OCI-LY1 (cell line): ENCODE data around the gene BACE2.

Experiments used
- H2AFZ ChIP-seq: fragments of 200-600 bp; sonication (generic), shearing (Covaris generic); 2 replicates; pipeline ENCODE4 v1.6.0; 2014; ENCODE audit warnings: antibody characterized with exemption, mild to moderate bottlenecking, low read length
- H3F3A ChIP-seq: fragments of 200-600 bp; sonication (generic), shearing (Covaris generic); 2 replicates; pipeline ENCODE4 v1.6.0; 2014; ENCODE audit warnings: mild to moderate bottlenecking, antibody characterized with exemption, low read length, moderate library complexity; ENCODE audit not compliant: insufficient read depth
- H3K27ac ChIP-seq: fragments of 200-600 bp; sonication (generic); 2 replicates; pipeline ENCODE4 v1.5.1; 2014; ENCODE audit warnings: low read length, mixed run types, mild to moderate bottlenecking, low read depth; ENCODE audit not compliant: poor library complexity, severe bottlenecking
- H3K27me3 ChIP-seq: fragments of 200-600 bp; sonication (generic); 2 replicates; pipeline ENCODE4 v1.6.0; 2014; ENCODE audit warnings: antibody characterized with exemption, mild to moderate bottlenecking, low read length, moderate library complexity; ENCODE audit not compliant: insufficient read depth
- H3K36me3 ChIP-seq: fragments of 200-600 bp; sonication (generic); 2 replicates; pipeline ENCODE4 v1.6.1; 2014; ENCODE audit warnings: mild to moderate bottlenecking, antibody characterized with exemption, low read length, moderate library complexity, mixed read lengths; ENCODE audit not compliant: insufficient read depth
- H3K4me1 ChIP-seq: fragments of 200-600 bp; sonication (generic); 2 replicates; pipeline ENCODE4 v1.5.1; 2014; ENCODE audit warnings: mild to moderate bottlenecking, low read length, moderate library complexity; ENCODE audit not compliant: insufficient read depth, severe bottlenecking
- H3K4me2 ChIP-seq: fragments of 200-600 bp; sonication (generic), shearing (Covaris generic); 2 replicates; pipeline ENCODE4 v1.6.1; 2014; ENCODE audit warnings: low read length
- H3K4me3 ChIP-seq: fragments of 200-600 bp; sonication (generic); 2 replicates; pipeline ENCODE4 v1.5.1; 2014; ENCODE audit warnings: low read length, low read depth, mild to moderate bottlenecking, mixed read lengths; ENCODE audit not compliant: poor library complexity, severe bottlenecking
- H3K79me2 ChIP-seq: fragments of 200-600 bp; shearing (Covaris generic); 2 replicates; pipeline ENCODE4 v1.6.1; 2016; ENCODE audit warnings: mixed run types, low read length, mixed read lengths; ENCODE audit not compliant: insufficient read depth
- H3K9ac ChIP-seq: fragments of 200-600 bp; sonication (generic), shearing (Covaris generic); 2 replicates; pipeline ENCODE4 v1.6.1; 2014; ENCODE audit warnings: mild to moderate bottlenecking, low read length, mixed read lengths
- H3K9me2 ChIP-seq: fragments of 200-600 bp; sonication (generic), shearing (Covaris generic); 2 replicates; pipeline ENCODE4 v1.6.1; 2014; ENCODE audit warnings: low read depth, mild to moderate bottlenecking, low read length, mixed read lengths
- H3K9me3 ChIP-seq: fragments of 200-600 bp; shearing (Covaris generic); 2 replicates; pipeline ENCODE4 v1.6.1; 2014; ENCODE audit warnings: low read length, mixed read lengths
- H4K20me1 ChIP-seq: fragments of 200-600 bp; sonication (generic), shearing (Covaris generic); 2 replicates; pipeline ENCODE4 v1.6.0; 2016; ENCODE audit warnings: mild to moderate bottlenecking, low read length; ENCODE audit not compliant: insufficient read depth
- EZH2 ChIP-seq: fragments of 200-600 bp; sonication (generic), shearing (Covaris generic); IDR thresholded peaks from 2 replicates; pipeline ENCODE4 v1.8.0; 2017; ENCODE audit warnings: borderline replicate concordance, mixed run types, mild to moderate bottlenecking, antibody characterized with exemption, low read length, moderate library complexity, mixed read lengths
- TF ChIP-seq, protein P1 (sequence below): fragments of 200-600 bp; sonication (generic), shearing (Covaris generic); IDR thresholded peaks from 2 replicates; pipeline ENCODE4 v1.5.1; 2017; ENCODE audit warnings: mild to moderate bottlenecking, antibody characterized with exemption, low read length, moderate library complexity, mixed read lengths

The BACE2 gene

DNA sequence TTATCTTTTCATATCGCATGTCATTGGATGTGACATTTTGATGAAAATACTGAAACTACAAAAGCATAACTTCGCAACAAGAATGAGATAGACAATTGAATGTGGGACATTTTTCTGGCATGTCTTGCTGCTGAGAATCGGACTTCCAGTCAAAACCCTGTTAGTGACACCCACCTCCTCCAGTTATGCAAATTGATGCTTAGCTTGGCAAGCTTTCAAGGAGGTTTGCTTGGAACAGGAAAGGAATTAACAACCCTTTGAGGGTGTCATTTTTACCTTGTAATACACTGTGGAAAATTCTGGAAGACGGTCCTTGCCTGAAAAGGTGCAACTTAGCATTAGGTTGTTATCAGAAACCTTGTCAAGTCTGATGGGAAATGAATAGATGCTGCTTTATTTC, 109.9 kb downstream of the BACE2 start:
- no peaks in the 10 kb centered on the region for H3K9me3 ChIP-seq
- H4K20me1 ChIP-seq, result no peaks in the 10 kb centered on the region
- TF ChIP-seq EZH2, result no peak
- TF ChIP-seq, protein P1, sequence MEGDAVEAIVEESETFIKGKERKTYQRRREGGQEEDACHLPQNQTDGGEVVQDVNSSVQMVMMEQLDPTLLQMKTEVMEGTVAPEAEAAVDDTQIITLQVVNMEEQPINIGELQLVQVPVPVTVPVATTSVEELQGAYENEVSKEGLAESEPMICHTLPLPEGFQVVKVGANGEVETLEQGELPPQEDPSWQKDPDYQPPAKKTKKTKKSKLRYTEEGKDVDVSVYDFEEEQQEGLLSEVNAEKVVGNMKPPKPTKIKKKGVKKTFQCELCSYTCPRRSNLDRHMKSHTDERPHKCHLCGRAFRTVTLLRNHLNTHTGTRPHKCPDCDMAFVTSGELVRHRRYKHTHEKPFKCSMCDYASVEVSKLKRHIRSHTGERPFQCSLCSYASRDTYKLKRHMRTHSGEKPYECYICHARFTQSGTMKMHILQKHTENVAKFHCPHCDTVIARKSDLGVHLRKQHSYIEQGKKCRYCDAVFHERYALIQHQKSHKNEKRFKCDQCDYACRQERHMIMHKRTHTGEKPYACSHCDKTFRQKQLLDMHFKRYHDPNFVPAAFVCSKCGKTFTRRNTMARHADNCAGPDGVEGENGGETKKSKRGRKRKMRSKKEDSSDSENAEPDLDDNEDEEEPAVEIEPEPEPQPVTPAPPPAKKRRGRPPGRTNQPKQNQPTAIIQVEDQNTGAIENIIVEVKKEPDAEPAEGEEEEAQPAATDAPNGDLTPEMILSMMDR, result no peak
- no peak overlapping the region for H3K4me2 ChIP-seq
- H3K27ac ChIP-seq, result no peak overlapping the region
- H3K27me3 ChIP-seq, result peaks cover 9% of the 10 kb centered on the region; the same call in 1 of the 2 replicates
- H3K9ac ChIP-seq, result no peak overlapping the region
- H3K79me2 ChIP-seq, result no peaks in the 10 kb centered on the region
- no peaks in the 10 kb centered on the region for H3K4me1 ChIP-seq
- no peaks in the 10 kb centered on the region for H3K36me3 ChIP-seq
- no peaks in the 10 kb centered on the region for H3F3A ChIP-seq
- H2AFZ ChIP-seq, result no peak overlapping the region
- H3K9me2 ChIP-seq, result no peaks in the 10 kb centered on the region
- H3K4me3 ChIP-seq, result no peak overlapping the region

DNA sequence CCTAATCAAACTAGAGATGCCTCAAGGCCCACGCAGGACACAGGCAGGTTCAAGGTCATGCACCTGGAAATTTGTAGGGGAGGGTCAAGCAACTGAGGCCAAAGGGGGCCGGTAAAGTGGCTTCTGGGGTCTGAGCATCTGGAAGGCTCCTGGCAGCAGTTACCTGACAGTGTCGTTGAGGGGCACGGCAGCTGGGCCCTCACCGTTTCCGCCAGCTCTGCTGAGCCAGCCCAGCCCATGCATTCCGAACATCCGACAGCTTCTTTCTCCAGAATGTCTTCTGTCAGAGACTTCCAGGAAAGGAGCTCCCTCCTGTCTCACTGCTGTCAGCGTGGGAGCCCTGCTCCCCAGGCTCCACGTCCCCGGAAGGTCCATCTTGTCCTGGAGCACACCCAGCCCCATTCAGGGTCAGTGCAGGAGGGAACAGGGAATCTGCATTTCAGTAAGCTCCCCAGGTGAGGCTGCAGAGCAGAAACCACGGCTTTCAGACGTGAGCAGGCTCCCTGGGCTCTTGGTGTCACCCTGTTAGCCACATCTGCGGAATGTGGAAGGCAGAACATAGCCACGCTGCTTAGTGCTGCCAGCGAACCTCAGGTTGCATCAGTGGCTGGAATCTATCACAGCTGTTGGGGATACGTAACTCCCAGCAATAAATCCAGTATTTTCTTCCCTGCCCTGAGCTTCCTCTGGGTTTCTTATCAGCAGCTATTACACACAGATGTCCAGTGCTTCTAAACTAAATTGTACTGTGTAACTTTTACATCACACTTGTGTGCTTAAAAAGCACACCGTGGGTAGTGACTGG, 112.4 kb downstream of the BACE2 start:
- H3K27me3 ChIP-seq, result peaks cover 6% of the 10 kb centered on the region; the same call in 1 of the 2 replicates
- no peaks in the 10 kb centered on the region for H3K9me3 ChIP-seq
- no peak overlapping the region for H3K27ac ChIP-seq
- no peaks in the 10 kb centered on the region for H4K20me1 ChIP-seq
- no peak overlapping the region for H3K4me2 ChIP-seq
- no peak overlapping the region for H2AFZ ChIP-seq
- no peaks in the 10 kb centered on the region for H3K9me2 ChIP-seq
- TF ChIP-seq, protein P1, result no peak
- no peak for TF ChIP-seq EZH2
- no peak overlapping the region for H3K4me3 ChIP-seq
- H3K9ac ChIP-seq, result no peak overlapping the region
- H3K36me3 ChIP-seq, result no peaks in the 10 kb centered on the region
- peaks cover 13% of the 10 kb centered on the region for H3K4me1 ChIP-seq
- no peaks in the 10 kb centered on the region for H3K79me2 ChIP-seq
- H3F3A ChIP-seq, result no peaks in the 10 kb centered on the region

DNA sequence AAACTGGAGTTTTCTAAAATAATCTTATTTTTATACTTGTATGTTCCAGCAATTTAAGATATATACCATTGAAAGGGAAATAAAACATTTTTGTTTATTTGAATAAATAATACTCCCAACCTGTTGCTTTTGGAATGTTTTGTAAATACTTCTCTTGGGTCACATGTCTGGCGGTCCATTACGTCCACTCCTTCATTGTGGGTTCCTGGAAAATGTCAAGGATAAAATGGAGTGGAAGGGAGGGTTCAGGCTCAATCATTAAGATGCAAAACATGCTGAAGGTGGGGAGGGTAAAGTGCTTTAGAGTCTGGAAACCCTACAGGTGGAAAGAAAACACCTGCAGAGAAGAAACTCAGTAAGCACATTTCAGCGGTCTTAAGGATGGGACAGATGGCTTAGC, 114.5 kb downstream of the BACE2 start:
- no peak overlapping the region for H3K27ac ChIP-seq
- H3K36me3 ChIP-seq, result no peaks in the 10 kb centered on the region
- H3K27me3 ChIP-seq, result no peaks in the 10 kb centered on the region
- no peaks in the 10 kb centered on the region for H3K9me3 ChIP-seq
- H3K4me1 ChIP-seq, result peaks cover 13% of the 10 kb centered on the region
- no peak overlapping the region for H3K4me3 ChIP-seq
- no peak overlapping the region for H3K4me2 ChIP-seq
- H3K9ac ChIP-seq, result no peak overlapping the region
- no peaks in the 10 kb centered on the region for H4K20me1 ChIP-seq
- no peaks in the 10 kb centered on the region for H3F3A ChIP-seq
- no peak overlapping the region for H2AFZ ChIP-seq
- no peaks in the 10 kb centered on the region for H3K9me2 ChIP-seq
- TF ChIP-seq EZH2, result no peak
- TF ChIP-seq, protein P1, result no peak
- H3K79me2 ChIP-seq, result no peaks in the 10 kb centered on the region
